Measurements from ENCODE around the gene PABPN1L. TPM values are rescaled to one million over a fixed set of nuclear protein-coding genes. Genes with fewer than 3 reads are reported as not detected.

The PABPN1L gene
- polyA plus RNA-seq, 2 of the 4 experiments (the other 2 are of a cell fraction) = not detected

DNA sequence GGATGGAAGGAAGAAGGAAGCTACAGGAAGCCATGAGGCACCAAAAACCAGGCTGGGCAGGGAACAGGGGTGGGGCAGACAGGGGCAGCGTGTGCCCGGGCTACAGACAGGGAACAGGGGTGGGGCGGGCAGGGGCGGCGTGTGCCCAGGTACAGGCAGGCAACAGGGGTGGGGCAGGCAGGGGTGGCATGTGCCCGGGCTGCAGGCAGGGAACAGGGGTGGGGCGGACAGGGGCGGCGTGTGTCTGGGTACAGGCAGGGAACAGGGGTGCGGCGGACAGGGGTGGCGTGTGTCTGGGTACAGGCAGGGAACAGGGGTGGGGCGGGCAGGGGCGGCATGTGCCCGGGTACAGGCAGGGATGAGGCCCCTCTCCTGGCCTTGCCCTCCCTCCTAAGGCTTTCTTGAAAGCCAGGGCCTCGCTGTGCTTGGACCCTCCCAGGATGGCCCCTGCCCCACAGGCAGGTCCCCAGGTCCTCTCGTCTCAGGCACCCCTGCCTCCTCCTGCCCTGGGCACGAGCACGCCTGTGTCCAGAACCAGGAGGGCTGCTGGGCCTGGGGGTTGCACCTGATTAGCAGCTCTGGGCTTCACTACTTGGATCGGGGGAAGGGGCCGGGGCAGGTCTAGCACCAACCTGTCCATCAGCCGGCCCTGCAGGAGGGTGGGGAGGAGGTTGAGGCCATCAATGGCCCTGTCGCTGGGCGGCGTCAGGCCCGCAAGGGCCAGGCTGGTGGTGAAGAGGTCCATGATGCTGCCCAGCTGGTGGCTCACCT lies 40.2 kb downstream of the PABPN1L start (continued):
- TF ChIP-seq EHF (CRISPR knock-in tag; IDR thresholded peaks at IDR 0.05) = no peak
- TF ChIP-seq FOSL2 (IDR thresholded peaks at IDR 0.05) = no peak
- no peak for TF ChIP-seq FOSL2 (CRISPR knock-in tag; IDR thresholded peaks at IDR 0.05)
- no peak for TF ChIP-seq EHMT2 (IDR thresholded peaks at IDR 0.05; ENCODE audit: low read depth)
- TF ChIP-seq CHD4 (IDR thresholded peaks at IDR 0.05; ENCODE audit: borderline replicate concordance) = no peak
- TF ChIP-seq ZFP36 (IDR thresholded peaks at IDR 0.05; ENCODE audit: borderline replicate concordance, partially characterized antibody) = no peak
- TF ChIP-seq JUNB (IDR thresholded peaks at IDR 0.05) = no peak
- TF ChIP-seq, protein P1, sequence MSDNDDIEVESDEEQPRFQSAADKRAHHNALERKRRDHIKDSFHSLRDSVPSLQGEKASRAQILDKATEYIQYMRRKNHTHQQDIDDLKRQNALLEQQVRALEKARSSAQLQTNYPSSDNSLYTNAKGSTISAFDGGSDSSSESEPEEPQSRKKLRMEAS (IDR thresholded peaks at IDR 0.05) = no peak
- TF ChIP-seq FOXS1 (CRISPR knock-in tag; IDR thresholded peaks at IDR 0.05) = no peak
- no peak for TF ChIP-seq ATOH8 (CRISPR knock-in tag; IDR thresholded peaks at IDR 0.05; ENCODE audit: low read depth)
- no peak for TF ChIP-seq BHLHE40 (IDR thresholded peaks at IDR 0.05; ENCODE audit: low read depth, low read length)
- TF ChIP-seq MAFK (IDR thresholded peaks at IDR 0.05; ENCODE audit: partially characterized antibody) = no peak

GRCh38 chr16:88825146-88825545 lies 41.3 kb downstream of the PABPN1L start:
- FAIRE-seq (no peak), ATAC-seq (no peak), DNase-seq (ENCODE audit: low read depth in 1 of 2, low spot score in 1 of 2) (no peak)
- ChIA-PET POLR2A (no interaction called here), CTCF (interaction anchor here (3.9 kb wide), 1 partner anchor 9 kb away, joined by 27 read pairs; no protein-coding TSS in a partner anchor)
- Histone ChIP-seq H3K4me1 (no peaks in the 10 kb centered on the region), H3K9me3 (no peaks in the 10 kb centered on the region), H3K4me3 (no peak overlapping the region), H3K4me2 (no peak overlapping the region), H3K27ac (no peak overlapping the region)
- WGBS (ENCODE audit: missing lambda C conversion rate) = no CpG with 5 or more reads among the region's 12 CpGs
- TF ChIP-seq ZC3H11A (IDR thresholded peaks at IDR 0.05) (no peak), EHMT2 (IDR thresholded peaks at IDR 0.05; ENCODE audit: low read depth) (no peak), GATA3 (IDR thresholded peaks at IDR 0.05; ENCODE audit: borderline replicate concordance) (no peak), JUNB (IDR thresholded peaks at IDR 0.05) (no peak), HOXB13 (CRISPR knock-in tag; IDR thresholded peaks at IDR 0.05; ENCODE audit: low read depth) (no peak), KDM1A (IDR thresholded peaks at IDR 0.05; ENCODE audit: low read depth) (no peak), EHF (CRISPR knock-in tag; IDR thresholded peaks at IDR 0.05) (no peak), EP300 (IDR thresholded peaks at IDR 0.05) (no peak), SREBF2 (IDR thresholded peaks at IDR 0.05) (no peak), RCOR1 (IDR thresholded peaks at IDR 0.05; ENCODE audit: low read depth, low read length) (no peak), ATOH8 (CRISPR knock-in tag; IDR thresholded peaks at IDR 0.05; ENCODE audit: low read depth) (no peak), HOXB5 (CRISPR knock-in tag; IDR thresholded peaks at IDR 0.05) (no peak), RARB (CRISPR knock-in tag; IDR thresholded peaks at IDR 0.05) (no peak), ZSCAN20 (CRISPR knock-in tag; IDR thresholded peaks at IDR 0.05) (no peak), MAZ (IDR thresholded peaks at IDR 0.05; ENCODE audit: borderline replicate concordance, low read depth, low read length) (no peak), ZFP36 (IDR thresholded peaks at IDR 0.05; ENCODE audit: borderline replicate concordance, partially characterized antibody) (no peak), HEYL (CRISPR knock-in tag; IDR thresholded peaks at IDR 0.05) (no peak), NFE2L2 (conservative IDR thresholded peaks at IDR 0.05; ENCODE audit: low read length) (no peak)
- TF ChIP-seq, protein P2, sequence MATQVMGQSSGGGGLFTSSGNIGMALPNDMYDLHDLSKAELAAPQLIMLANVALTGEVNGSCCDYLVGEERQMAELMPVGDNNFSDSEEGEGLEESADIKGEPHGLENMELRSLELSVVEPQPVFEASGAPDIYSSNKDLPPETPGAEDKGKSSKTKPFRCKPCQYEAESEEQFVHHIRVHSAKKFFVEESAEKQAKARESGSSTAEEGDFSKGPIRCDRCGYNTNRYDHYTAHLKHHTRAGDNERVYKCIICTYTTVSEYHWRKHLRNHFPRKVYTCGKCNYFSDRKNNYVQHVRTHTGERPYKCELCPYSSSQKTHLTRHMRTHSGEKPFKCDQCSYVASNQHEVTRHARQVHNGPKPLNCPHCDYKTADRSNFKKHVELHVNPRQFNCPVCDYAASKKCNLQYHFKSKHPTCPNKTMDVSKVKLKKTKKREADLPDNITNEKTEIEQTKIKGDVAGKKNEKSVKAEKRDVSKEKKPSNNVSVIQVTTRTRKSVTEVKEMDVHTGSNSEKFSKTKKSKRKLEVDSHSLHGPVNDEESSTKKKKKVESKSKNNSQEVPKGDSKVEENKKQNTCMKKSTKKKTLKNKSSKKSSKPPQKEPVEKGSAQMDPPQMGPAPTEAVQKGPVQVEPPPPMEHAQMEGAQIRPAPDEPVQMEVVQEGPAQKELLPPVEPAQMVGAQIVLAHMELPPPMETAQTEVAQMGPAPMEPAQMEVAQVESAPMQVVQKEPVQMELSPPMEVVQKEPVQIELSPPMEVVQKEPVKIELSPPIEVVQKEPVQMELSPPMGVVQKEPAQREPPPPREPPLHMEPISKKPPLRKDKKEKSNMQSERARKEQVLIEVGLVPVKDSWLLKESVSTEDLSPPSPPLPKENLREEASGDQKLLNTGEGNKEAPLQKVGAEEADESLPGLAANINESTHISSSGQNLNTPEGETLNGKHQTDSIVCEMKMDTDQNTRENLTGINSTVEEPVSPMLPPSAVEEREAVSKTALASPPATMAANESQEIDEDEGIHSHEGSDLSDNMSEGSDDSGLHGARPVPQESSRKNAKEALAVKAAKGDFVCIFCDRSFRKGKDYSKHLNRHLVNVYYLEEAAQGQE (IDR thresholded peaks at IDR 0.05) = no peak
